ENCODE measurements around the gene HOXC9. TPM values are rescaled to one million over a fixed set of nuclear protein-coding genes. Genes with fewer than 3 reads are reported as not detected.

Gene HOXC9
- total and polyA plus RNA-seq, 2 of the 4 experiments (the other 2 are of a cell fraction), result 0.26 TPM; not detected in 1

DNA sequence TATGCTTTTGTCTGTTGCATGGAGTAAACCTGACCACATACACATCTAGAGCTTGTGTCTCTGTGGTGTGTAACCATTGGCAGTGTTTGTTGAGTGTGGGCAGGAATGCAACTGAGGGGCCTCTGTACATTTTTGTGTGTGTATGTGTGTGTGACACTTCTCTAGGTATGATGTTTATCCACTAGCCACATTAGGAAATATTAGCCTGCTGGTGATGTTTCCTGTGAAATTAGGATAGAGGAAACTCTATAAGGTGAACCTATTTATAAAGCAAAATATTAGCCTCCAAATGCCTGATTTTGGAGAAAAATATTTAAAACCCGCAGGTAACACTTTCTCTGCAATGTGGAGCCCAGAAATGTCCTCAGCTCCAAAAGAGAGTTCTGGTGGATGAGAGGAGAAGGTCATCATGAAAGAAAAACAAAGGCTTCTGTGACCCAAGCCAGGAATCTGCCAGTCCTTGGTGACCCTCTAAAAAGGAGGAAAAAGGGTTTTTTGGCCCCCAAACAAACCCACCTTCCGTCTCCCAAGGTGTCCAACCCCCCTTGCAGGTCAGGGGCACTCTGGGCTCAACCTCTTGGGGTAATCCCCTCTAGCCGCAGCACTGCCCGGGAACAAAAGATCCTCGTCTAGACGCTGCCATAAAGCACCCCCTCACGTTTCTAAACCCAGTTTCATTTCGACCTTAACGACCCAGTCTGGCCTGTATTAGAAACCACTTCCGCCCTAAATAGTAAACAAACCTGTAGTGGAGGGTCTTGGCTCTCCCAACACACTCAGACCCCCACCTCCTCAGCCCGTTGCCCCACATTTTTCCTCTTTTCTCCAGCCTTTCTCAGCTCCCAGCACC, 22.1 kb upstream of the HOXC9 start (continued):
- TF ChIP-seq POLR2A (IDR thresholded peaks at IDR 0.05; ENCODE audit: low read depth, low read length), result no peak

DNA sequence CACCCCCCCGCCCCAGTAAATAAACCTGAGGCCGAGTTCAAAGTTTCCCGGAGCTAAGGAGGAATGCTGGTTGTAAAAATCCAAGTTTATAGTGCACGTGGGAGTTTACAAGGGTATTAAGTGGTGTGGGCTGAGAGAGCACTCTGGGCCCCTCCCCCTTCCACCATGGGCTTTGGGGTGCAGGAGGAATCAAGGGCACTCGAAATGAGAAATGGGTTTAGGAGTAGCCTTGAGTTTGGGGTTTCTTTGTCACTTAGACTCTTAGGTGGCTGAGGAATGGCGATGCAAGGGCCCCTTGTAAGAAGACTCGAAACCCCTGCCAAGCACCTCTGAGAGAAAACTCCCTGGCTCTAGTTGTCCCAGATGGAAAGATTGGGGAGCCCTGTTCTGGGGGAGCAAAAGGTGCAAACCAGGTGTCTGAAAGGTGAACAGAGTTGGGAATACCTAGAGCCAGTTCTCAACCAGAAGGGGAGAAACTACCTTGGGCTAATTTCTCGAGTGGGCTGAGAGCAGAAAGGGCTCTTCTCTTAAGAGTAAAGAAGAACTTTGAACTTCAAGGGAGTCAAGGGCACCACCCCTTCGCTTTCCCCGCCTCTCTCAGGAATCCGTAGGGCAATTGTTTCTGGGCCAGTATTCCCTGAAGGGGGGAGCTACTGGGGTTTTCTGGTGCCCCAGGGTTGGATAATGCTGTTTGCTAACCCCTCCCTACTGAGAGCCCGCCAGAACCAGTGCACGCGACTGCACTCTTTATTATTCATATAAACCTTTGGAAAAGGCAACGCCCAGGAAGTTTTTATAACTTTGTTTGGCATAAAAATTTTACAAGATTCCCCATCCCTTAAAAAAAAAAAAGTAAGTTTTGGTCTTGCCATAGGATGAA, 21.2 kb upstream of the HOXC9 start:
- Histone ChIP-seq H3K56ac (ENCODE audit: extremely low read depth, insufficient read depth, low read length) (no peak overlapping the region), H2BK5ac (ENCODE audit: low read depth, low read length, poor library complexity, severe bottlenecking) (no peak overlapping the region), H4K20me1 (ENCODE audit: insufficient read depth, low read length) (peaks cover 2% of the 10 kb centered on the region; the same call in 1 of the 2 replicates), H2BK120ac (ENCODE audit: low read depth, low read length) (no peak overlapping the region), H2BK15ac (ENCODE audit: low read depth, low read length) (no peak overlapping the region), H2AK5ac (ENCODE audit: low read depth, low read length) (no peak overlapping the region), H3K9me1 (ENCODE audit: insufficient read depth, low read length) (no peaks in the 10 kb centered on the region), H2BK20ac (ENCODE audit: low read depth, low read length) (no peak overlapping the region), H3K79me1 (ENCODE audit: low read depth in 1 of 2, low read length in 2 of 2) (no peaks in the 10 kb centered on the region), H3K27me3 (ENCODE audit: control insufficient read depth, insufficient read depth, low read length) (peaks cover 95% of the 10 kb centered on the region), H3K4ac (ENCODE audit: low read depth, low read length) (no peak overlapping the region), H3K4me3 (ENCODE audit: insufficient read depth, low read depth, low read length) (no peak overlapping the region), H3K36me3 (ENCODE audit: control insufficient read depth, insufficient read depth, low read length) (no peaks in the 10 kb centered on the region), H4K91ac (ENCODE audit: insufficient read depth, low read depth, low read length) (no peak overlapping the region), H2AK9ac (replicated peaks; ENCODE audit: low read depth, low read length, poor library complexity) (no peak overlapping the region), H3K18ac (ENCODE audit: low read depth, low read length) (no peak overlapping the region), H3K9ac (ENCODE audit: low read depth, low read length) (no peak overlapping the region), H3K9me3 (ENCODE audit: control insufficient read depth, insufficient read depth, low read length) (peaks cover 7% of the 10 kb centered on the region), H2AFZ (replicated peaks; ENCODE audit: low read length, poor library complexity) (no peak overlapping the region), H3K23ac (ENCODE audit: low read depth, low read length) (no peak overlapping the region), H4K8ac (ENCODE audit: low read depth in 2 of 2, low read length in 2 of 2) (no peak overlapping the region), H3K4me2 (ENCODE audit: low read depth, low read length) (no peak overlapping the region), H3K14ac (replicated peaks; ENCODE audit: low read depth, low read length) (no peak overlapping the region), H4K5ac (ENCODE audit: low read depth, low read length) (no peak overlapping the region), H3K27ac (ENCODE audit: insufficient read depth, low read length) (no peak overlapping the region), H3K4me1 (ENCODE audit: control insufficient read depth, insufficient read depth, low read length) (peaks cover 2% of the 10 kb centered on the region; the same call in 1 of the 2 replicates)
- TF ChIP-seq ELK1 (IDR thresholded peaks at IDR 0.05; ENCODE audit: borderline replicate concordance, low read depth, low read length), result no peak
- TF ChIP-seq MAFK (IDR thresholded peaks at IDR 0.05; ENCODE audit: low read depth, low read length), result no peak
- TF ChIP-seq CHD1 (IDR thresholded peaks at IDR 0.05; ENCODE audit: low read depth, low read length), result no peak
- no peak for TF ChIP-seq FOS (IDR thresholded peaks at IDR 0.05; ENCODE audit: low read depth, low read length)
- no peak for TF ChIP-seq RCOR1 (IDR thresholded peaks at IDR 0.05; ENCODE audit: insufficient replicate concordance, low read length)
- TF ChIP-seq MAZ (IDR thresholded peaks at IDR 0.05; ENCODE audit: borderline replicate concordance, low read depth, low read length), result no peak
- no peak for TF ChIP-seq MXI1 (IDR thresholded peaks at IDR 0.05; ENCODE audit: borderline replicate concordance, low read depth, low read length)
- no peak for TF ChIP-seq BHLHE40 (IDR thresholded peaks at IDR 0.05; ENCODE audit: low read depth, low read length)
- POLR2A ChIA-PET (ENCODE audit: unreplicated experiment), result interaction anchor here (0.5 kb wide), 1 partner anchor 325 kb away, joined by 4 read pairs; no protein-coding TSS in a partner anchor
- DNase-seq (no peak), ATAC-seq (ENCODE audit: low read depth) (no peak)
- in situ Hi-C loops (cut with MboI; ENCODE audit: low sequenced_read_pairs), result no loop called here
- WGBS, 2 experiments (ENCODE audit: extremely low coverage in 2 of 2, insufficient read length in 1 of 2), result no CpG with 5 or more reads among the region's 15 CpGs
- intact Hi-C loops (cut with micrococcal nuclease), result no loop called here
- dilution Hi-C loops (cut with HindIII; ENCODE audit: low sequenced_read_pairs, unreplicated experiment), result no loop called here
- CTCF ChIA-PET, result interaction anchor here (0.7 kb wide), 2 partner anchors 21 to 144 kb away, joined by 3 read pairs; no protein-coding TSS in a partner anchor
- no TSS peak for BruUV-seq (replicated peaks)
